SIG-M5 (cell line): ENCODE data around the gene ACTL8.

Source experiments
- DNase-seq: peaks from one replicate; lab custom pipeline; 2025; lab: John Stamatoyannopoulos, UW

Gene ACTL8, protein sequence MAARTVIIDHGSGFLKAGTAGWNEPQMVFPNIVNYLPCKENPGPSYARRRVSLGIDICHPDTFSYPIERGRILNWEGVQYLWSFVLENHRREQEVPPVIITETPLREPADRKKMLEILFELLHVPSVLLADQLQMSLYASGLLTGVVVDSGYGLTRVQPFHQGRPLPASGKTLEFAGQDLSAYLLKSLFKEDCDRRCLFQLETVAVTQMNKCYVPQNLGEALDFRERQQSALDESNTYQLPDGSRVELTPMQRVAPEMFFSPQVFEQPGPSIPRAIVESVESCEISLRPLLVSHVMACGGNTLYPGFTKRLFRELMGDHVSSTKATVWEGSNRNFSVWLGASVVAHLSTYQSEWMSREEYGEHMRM

DNA sequence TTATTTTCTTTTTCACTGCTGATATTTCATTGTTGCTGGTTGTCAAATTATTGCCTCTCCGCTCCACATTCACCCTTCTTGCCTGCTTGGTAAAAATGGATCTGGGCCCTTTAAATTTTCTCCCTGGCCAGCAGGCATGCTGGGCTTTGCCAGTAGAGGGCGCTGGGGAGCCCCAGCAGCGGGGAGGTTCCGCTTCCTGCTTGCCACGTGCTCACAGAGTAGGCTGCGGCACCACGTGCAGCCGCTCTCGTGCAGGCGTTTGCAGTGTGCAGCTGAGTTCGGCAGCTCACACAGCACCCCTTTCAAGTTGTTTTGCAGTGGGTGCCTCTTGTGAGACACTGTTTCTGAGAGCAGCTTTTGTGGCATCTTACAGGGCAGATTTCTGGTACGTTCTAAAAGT is at the start of gene ACTL8:
TSS of gene ACTL8 (plus strand) at position 214 of the 400 bp plus-strand sequence. CDS start 67,676 bp downstream, outside the sequence.
- DNase-seq: no peak

DNA sequence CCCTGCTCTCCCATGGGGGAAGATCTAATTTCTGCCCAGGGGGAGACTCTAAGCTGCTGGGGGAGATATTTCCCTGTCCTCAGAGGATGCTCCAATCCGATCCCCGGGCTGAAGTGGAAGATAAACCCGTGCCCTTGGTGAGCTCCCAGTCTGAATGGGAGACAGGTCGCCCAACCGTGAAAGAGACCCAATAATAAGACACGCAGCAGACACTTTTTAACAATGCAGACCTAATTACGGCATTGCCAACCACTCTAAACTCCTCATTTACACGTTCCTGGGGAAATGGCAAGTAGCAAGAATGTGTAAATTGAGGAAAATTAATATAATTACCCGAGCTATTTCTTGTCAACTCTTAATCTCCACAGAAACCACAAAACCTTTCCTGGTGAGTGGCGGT is 48.7 kb upstream of the ACTL8 start:
- DNase-seq: no peak

DNA sequence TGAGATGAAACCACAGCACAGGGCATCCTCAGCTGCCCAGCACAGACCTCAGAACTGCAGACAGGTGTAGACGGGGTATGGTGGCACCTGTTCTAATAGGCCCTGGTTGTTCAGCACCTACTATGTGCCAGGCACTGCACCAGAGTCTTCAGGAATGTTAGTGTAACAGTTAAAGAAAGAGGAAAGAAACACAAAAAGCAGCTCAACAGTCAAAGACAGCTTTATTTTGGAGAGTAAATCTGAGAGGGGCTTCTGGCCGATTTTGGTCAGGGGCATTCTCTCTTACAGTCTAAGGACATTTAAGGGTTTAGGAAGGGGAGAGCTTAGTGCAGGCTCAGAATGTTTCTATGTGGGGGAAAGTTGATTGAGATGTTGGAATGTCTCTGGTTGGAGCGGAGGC is 45.2 kb upstream of the ACTL8 start:
- DNase-seq: no peak

DNA sequence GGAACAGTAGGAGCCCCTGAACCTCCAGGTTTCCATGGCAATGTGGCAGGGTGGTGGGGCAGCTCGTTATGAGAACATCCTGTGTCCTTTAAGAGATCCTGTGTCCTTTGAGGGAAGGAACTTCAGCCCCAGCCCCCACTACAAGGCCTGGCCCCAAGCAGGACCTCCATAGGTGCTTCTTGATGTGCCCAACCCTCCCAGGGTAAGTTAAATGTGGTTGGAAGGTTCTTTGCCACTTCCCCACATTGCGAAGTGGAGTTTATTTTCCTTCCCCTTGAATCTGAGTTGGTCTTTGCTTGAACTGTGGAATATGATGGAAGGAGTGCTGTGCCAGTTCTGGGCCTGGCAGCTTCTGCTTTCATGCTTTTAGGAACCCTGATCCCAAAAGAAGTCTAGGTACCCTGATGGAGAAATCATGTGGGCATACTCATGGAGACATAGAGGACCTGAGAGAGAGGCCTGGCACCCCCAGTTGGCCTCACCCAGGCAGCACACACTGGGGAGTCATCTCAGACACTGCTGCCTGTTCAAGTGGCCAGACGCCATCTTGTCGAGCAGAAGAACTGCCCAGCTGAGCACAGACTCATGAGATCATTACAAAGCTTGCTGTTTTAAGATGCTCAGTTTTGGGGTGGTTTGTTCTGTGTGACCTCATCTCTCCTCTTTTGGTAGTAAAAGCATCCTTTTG is 44.1 kb upstream of the ACTL8 start:
- no peak for DNase-seq

DNA sequence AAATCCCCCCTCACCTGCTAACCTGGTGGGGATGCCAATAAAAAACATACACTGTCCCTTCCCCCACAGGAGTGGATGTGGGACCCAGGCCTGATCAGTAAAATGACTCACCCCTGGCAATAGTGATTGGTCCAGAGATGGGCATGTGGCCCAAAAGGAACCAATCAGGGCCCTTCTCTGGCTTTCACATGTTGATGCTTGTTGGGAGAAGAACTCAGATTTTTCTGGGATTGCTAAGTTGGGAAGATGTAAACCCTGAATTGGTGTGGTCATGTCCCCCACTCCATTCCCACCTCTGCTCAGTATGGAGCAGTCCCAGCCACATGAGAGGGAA is 43.6 kb upstream of the ACTL8 start:
- no peak for DNase-seq

DNA sequence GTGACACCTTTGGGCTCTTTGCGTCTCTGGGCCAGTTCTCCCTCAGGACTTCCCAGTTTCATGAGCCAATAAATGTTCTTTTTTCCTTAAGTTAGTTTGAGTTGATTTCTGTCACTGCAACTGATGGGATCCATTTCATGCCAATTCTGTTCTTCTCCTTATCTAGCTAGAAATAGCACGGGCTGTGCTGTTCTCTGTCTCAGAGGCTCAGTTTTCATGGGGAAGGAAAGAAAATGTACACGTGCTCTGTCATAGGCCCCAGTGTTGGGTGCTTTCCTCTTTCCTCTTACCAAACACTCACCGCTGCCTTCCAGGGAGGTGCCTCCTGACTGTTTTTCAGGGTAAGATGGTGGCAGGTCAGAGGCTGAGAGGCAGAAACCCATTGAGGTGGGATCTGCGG is 43.2 kb upstream of the ACTL8 start:
- no peak for DNase-seq

DNA sequence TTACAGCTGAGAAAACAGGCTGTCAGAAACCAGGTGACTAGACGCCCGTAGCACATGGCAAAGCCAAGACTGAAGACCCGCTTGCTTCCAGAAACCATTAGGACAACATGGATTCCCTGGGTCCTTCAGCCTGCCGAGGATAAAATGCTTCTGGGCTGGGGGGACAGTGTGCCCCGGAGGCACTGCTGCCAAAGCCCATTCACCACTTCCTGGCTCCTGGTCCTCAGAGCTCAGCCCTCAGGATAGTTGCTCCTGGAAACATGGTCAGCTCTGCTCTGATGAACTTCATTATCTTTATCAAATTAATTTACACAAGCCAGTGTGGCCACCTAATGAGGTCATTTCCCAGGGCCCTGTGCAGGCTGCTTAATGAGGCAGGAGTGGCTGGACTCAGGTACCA is 41.1 kb upstream of the ACTL8 start:
- DNase-seq: no peak

DNA sequence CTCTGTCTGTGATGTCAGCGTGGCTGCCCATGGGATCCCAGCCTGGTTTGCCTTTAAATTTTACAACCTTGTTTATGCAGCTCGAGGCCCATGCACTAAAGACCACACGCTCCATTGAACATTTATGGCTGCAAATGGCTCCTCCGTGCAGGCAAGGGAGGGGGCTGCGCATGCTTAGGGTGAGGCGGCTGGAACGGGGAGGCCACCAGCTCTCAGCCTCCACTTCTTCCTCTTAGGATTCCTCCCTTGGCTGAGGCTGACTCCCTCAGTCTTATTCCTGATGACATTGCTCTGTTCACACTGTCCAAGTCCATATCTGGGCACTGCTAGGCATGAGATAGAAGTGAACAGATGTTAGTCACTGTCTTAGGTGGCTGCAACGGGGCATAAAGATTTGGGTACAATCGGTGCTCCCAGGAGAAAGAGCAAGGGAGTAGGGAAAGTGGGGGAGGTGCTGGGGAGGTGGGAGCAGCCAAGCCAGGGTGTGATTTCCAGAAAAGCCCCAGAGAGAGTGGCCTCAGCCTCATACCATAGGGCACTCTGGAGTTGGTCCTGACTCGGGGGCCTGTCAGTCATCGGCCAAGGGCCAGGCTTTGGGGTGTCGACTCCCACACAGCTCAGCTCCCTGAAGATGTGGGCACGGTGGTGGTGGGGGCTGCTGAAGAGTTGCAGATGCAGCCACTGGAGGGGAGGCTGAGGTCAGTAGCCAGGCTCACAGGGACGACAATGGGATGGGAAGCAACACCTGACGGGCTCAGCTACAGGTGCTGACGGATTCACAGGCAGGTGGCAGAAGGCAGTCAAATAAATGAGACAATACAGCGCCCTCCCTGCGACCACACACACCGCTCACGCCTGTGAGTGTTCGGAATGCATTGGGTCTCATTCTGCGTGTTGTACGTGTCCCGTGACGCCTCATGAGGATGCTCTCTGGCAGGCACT is 37.3 kb upstream of the ACTL8 start:
- no peak for DNase-seq

DNA sequence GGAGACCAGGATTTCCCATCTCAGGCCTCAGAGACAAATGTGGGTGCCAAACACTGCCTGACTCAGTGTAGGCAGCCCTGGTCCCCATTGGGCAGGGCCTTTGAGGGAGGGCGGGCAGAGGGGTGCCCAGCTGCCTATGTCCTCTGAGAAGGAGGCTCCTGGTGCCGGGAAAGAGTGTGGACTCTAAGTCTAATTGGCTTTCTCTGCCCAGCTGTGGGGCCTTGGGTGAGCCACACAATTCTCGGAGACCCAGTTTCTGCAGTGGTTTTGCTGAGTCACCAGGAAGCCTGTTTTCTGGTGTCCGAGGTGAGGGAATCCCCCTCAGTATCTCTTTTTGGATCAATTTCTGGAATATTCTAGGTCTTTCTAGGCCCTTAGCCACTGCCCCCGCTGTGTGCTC is 35.3 kb upstream of the ACTL8 start:
- no peak for DNase-seq

DNA sequence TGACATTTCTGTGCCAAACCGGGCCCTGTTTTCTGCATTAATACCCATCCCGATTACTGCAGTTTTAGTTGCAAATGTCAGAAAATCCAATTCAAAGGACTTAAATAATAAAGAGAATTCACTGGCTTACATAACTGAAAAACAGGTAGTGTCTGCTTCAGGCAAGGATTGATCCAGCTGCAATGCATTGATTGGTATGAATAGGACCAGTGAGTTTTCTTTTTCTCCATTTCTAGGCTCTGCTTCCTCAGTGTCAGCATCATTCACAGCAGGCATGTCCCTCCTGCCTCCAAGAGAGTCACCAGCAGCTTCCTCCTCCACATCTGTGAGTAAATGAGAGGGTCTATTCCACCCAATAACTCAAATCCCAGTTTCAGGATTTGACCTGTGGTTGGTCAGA is 33.7 kb upstream of the ACTL8 start:
- no peak for DNase-seq

DNA sequence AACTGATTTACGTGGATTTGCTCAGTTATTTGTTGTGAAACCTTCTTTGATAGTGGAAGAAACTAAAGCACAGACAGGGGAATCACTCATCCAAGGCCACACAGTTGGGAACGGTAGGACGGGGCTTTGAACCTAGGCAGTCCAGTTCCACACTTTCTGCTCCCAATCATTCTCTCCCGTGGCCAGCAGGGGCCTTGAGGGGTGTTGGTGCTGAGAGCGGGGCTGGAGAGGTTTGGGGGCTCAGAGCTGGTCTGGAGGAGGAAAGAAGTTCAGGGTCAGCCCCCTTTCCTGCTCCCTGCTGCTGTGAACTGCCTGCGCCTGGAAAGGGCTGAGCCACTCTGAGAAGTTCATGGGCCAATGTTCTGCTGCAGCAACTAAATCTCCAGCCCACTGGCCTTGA is 31.4 kb upstream of the ACTL8 start:
- DNase-seq: no peak

DNA sequence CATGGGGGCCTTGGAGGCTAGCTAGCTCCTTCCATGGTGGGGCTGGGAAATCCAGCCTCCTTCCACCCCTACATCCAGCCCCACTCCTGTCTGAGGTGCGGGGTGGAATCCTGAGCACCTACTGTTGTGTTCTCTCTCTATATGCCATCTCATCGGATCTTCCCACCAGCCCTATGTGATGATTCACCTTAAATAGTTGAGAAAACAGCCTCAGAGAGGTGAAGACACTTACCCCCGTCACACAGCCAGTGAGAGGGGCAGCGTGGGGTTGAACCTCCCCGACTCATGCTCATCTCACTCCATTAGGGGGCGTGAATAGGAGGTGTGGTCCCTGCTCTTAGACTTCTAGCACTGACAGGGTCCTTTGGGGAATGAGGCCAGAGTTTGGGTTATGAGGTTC is 31.0 kb upstream of the ACTL8 start:
- DNase-seq: no peak

DNA sequence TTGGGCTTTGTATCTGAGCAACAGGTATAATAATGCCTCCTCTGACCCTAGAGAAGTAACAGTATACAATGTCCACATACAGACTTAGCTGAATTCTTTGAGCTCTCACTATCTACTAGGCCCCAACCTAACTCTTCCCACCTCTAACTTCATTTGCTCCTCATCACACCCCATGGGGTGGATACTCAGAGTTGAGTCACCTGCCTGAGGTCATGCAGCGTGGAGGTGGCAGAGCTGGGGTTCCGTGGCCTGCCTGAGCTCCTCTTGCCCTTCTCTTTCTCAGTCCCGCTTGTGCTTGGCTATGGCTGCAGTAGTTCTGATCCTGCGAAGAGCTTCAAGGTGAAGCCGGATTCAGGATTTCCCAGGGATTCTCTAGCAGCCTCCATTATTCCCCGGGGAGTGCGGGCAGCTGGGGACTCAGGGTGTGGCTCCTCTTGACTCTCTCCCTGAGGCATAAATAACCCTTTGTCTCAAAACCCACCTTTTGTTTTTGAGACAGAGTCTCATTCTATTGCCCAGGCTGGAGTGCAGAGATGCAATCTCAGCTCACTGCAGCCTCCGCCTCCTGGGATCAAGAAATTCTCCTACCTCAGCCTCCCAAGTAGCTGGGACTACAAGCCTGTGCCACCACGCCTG is 29.9 kb upstream of the ACTL8 start:
- no peak for DNase-seq

DNA sequence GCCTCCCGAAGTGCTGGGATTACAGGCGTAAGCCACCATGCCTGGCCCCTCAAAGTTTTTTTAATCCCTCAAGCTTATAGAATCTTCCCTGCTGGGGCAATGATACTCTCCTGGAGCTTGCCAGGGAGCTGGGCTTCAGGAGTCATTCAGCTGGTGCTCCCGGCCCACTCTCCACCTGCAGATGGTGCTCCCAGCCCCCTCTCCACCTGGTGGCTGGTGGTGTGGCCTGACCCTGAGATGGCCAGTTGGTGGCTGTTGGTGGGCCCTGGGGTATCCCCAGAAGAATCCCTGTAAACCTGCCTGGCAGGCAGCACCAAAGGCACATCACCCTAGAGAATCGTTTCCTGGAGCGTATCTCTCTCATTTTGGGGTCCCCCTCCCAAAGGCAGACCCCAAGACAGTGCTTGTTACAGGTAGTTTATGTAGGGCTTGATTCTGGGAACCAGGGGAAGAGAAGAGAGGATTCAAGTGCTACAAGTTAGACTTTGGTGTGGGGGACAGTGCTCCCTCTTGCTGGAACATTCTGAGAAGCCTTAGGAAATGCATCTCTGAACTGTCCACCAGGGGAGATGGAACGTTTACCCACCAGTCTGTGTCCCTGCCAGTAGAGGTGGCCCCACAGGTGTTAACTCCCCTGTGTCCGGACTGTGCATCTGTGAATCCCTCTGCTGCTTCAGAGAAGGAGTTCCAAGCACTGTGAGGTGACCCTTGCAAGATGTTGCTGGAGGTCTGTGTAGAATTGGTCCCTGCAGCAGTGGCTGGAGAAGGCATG is 29.1 kb upstream of the ACTL8 start:
- DNase-seq: no peak

DNA sequence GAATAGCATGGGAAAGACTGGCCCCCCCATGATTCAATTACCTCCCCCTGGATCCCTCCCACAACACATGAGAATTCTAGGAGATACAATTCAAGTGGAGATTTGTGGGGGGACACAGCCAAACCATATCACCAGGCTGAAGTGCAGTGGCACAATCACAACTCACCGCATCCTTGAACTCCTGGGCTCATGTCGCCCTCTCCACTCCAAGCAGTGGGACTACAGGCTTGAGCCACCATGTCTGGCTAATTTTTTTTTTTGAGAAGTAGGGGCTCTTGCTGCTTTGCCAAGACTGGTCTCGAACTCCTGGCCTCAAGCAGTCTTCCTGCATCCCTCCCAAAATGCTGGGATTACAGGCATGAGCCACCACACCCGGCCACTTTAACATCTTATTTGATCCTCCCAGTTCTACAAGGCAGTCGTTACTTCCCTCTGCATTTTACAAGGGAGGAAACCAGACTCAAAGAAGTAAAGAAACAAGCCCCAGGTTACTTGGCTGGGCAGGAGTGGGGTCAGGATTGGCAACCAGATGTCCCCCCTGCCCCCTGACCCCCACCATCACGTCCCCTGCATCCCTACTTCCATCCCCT is 26.9 kb upstream of the ACTL8 start:
- no peak for DNase-seq

DNA sequence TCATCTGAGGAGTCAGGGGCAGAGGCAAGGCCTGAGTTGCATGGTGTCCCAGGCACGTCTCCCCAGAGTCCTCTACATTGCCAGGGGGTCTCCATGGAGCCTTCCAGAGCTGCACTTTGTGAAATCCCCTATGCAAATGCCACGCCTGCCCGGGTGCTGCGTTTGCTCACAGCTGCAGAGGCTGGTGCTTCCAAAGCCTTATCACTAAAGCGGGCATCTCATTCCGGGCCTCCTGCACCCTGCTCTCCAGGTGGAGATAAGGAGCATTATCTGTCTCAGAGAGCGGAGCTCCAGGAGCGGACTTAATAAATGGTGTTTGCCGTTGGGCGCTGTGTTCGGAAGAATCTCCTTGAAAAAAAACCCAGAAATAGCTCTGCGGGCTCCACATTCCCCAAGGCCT is 25.9 kb upstream of the ACTL8 start:
- DNase-seq: no peak

DNA sequence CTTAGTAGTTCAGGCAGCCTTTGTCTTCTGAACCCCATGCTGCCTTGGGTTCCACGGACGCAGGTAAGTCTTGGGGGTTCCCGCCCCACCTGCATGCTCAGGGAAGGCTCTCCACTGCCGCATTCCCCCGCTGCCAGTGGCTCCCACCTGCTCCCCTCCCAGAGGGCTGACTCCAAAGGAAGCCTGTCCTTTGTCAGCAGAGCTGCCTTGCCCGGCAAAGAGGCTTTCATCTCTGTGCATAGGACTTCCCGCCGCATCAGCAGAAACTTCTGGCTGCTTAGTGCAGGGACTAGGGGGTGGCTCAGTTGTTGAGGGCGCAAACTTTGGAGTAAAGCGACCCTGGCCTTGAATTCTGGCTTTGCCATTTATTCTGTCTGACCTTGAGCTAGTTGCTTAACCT is 25.2 kb upstream of the ACTL8 start:
- no peak for DNase-seq

DNA sequence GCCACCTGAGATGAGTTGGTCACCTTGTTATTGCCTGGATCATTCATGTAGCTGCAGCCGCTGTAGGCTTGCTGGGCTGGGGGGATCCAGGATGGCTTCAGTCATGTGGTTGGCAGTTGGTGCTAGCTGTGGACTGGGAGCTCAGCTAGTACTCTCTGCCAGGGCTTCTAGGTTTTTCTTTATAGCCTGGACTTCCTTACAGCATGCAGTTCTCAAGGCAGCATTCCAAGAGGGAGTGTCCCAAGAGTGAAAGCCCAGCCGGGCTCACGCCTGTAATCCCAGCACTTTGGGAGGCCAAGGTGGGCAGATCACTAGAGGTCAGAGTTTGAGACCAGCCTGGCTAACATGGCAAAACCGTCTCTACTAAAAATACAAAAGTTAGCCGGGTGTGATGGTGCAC is 23.7 kb upstream of the ACTL8 start:
- no peak for DNase-seq

DNA sequence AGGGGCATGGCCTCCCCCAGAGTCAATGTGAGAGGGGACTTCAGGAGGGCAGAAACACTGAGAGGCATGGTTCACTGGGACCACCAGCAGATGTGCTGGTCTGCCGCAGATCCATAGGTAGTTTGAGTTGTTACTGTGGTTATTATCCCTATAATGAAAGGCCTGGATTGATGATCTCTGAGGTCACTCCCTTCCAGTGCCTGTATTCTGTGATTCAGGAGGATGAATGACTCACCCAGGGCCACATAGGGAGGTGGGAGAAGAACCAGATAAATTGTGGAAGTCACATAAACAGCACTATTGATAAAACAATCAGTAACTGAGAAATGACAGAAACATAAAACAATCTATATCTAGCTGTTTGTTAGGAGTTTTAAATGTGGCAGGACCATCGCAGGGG is 22.7 kb upstream of the ACTL8 start:
- no peak for DNase-seq

DNA sequence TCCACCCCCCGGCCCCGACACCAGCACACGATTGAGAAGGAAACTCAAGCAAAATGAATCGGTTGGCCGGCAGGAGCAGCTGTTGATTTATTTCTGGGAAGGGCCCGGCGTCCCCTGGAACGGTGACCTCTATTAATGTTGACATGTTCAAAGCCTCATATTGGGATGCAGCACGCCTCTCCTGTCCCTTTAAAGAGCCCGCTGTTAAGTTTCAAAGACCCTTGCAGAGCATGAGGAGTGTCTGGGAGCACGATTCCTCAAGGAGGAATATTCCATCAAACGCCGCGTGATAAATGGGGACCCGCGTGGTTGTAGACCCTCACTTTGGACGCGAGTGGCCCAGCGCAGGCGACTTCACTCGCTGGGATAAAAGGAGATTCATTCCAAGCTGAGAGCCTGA is 21.5 kb upstream of the ACTL8 start:
- no peak for DNase-seq

DNA sequence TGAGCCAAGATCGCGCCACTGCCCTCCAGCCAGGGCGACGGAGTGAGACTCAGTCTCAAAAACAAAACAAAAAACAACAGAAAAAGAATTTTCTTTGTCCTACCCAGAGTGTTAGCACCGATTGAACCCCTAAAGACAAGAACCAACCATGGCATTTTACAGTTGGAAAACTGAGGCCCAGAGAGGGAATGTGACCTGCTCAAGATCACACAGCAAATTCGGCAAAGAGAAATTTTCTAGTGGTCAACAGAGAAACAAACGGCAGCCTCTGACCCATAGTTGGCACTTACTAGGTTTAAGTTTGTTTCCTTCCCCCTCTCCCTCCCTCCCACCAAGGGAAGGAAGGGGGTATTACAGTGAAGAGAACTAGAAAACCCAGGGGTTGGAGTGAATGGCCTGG is 20.5 kb upstream of the ACTL8 start:
- DNase-seq: no peak
